Measurements from ENCODE around the gene SPRR4.

Gene SPRR4

GRCh38 chr1:152969036-152969435 lies 1.4 kb upstream of the SPRR4 start:
- H3K79me2 ChIP-seq (ENCODE audit: control insufficient read depth, insufficient read depth, low read length): no peaks in the 10 kb centered on the region
- H3K56ac ChIP-seq (ENCODE audit: low read length): no peak overlapping the region
- H2BK5ac ChIP-seq (ENCODE audit: low read length): no peak overlapping the region
- no CpG with 5 or more reads among the region's 2 CpGs for WGBS (ENCODE audit: extremely low coverage, insufficient coverage, low lambda C conversion rate)
- H3K23ac ChIP-seq (ENCODE audit: low read length): no peak overlapping the region
- DNase-seq: no peak
- no peak overlapping the region for H4K8ac ChIP-seq (ENCODE audit: low read depth, low read length)
- H2BK15ac ChIP-seq (replicated peaks; ENCODE audit: low read depth): no peak overlapping the region
- H3K4me1 ChIP-seq (ENCODE audit: control insufficient read depth, low read depth, low read length): no peaks in the 10 kb centered on the region
- no peaks in the 10 kb centered on the region for H3K79me1 ChIP-seq (ENCODE audit: low read length)
- H2AK5ac ChIP-seq (ENCODE audit: low read length): no peak overlapping the region
- no peak overlapping the region for H3K27ac ChIP-seq (ENCODE audit: low read depth, low read length)
- no peak overlapping the region for H3K9ac ChIP-seq (ENCODE audit: low read length)
- no peak overlapping the region for H4K5ac ChIP-seq (ENCODE audit: low read length)
- H3K4me2 ChIP-seq (ENCODE audit: low read length): no peak overlapping the region
- H3K4ac ChIP-seq (ENCODE audit: low read depth, low read length): no peak overlapping the region
- H3K27me3 ChIP-seq (ENCODE audit: insufficient read depth, low read length, poor library complexity): no peaks in the 10 kb centered on the region
- no peak overlapping the region for H3K4me3 ChIP-seq (ENCODE audit: low read length)
- H3K36me3 ChIP-seq (ENCODE audit: control insufficient read depth, insufficient read depth, low read length): no peaks in the 10 kb centered on the region
- H2BK120ac ChIP-seq (ENCODE audit: low read depth, low read length): no peak overlapping the region
- no peak overlapping the region for H3K18ac ChIP-seq (ENCODE audit: low read length)

GRCh38 chr1:152972196-152972886 lies 1.9 kb downstream of the SPRR4 start:
- Histone ChIP-seq H3K36me3 (ENCODE audit: control insufficient read depth, insufficient read depth, low read length) (no peaks in the 10 kb centered on the region), H3K9ac (ENCODE audit: low read length) (no peak overlapping the region), H3K18ac (ENCODE audit: low read length) (no peak overlapping the region), H2BK5ac (ENCODE audit: low read length) (no peak overlapping the region), H4K5ac (ENCODE audit: low read length) (no peak overlapping the region), H2BK120ac (ENCODE audit: low read depth, low read length) (no peak overlapping the region), H3K79me1 (ENCODE audit: low read length) (no peaks in the 10 kb centered on the region), H3K27me3 (ENCODE audit: insufficient read depth, low read length, poor library complexity) (no peaks in the 10 kb centered on the region), H3K4me2 (ENCODE audit: low read length) (no peak overlapping the region), H3K27ac (ENCODE audit: low read depth, low read length) (no peak overlapping the region), H3K23ac (ENCODE audit: low read length) (no peak overlapping the region), H3K56ac (ENCODE audit: low read length) (no peak overlapping the region), H4K8ac (ENCODE audit: low read depth, low read length) (no peak overlapping the region), H3K4me1 (ENCODE audit: control insufficient read depth, low read depth, low read length) (no peaks in the 10 kb centered on the region), H3K79me2 (ENCODE audit: control insufficient read depth, insufficient read depth, low read length) (no peaks in the 10 kb centered on the region), H3K4ac (ENCODE audit: low read depth, low read length) (no peak overlapping the region), H3K4me3 (ENCODE audit: low read length) (no peak overlapping the region), H2BK15ac (replicated peaks; ENCODE audit: low read depth) (no peak overlapping the region), H2AK5ac (ENCODE audit: low read length) (no peak overlapping the region)
- no CpG with 5 or more reads among the region's 4 CpGs for WGBS (ENCODE audit: extremely low coverage, insufficient coverage, low lambda C conversion rate)
- DNase-seq: no peak

- no peaks in the 10 kb centered on the region for H3K79me1 ChIP-seq (ENCODE audit: low read length)
These were observed 6.2 kb downstream of the SPRR4 start for GRCh38 chr1:152976688-152977087.

GRCh38 chr1:152977614-152978013 lies 7.2 kb downstream of the SPRR4 start:
- no peak overlapping the region for H3K56ac ChIP-seq (ENCODE audit: low read length)
- no peaks in the 10 kb centered on the region for H3K27me3 ChIP-seq (ENCODE audit: insufficient read depth, low read length, poor library complexity)
- no peak overlapping the region for H4K5ac ChIP-seq (ENCODE audit: low read length)
- no peak overlapping the region for H3K9ac ChIP-seq (ENCODE audit: low read length)
- H3K36me3 ChIP-seq (ENCODE audit: control insufficient read depth, insufficient read depth, low read length): no peaks in the 10 kb centered on the region
- no peak overlapping the region for H3K4me2 ChIP-seq (ENCODE audit: low read length)
- no peak overlapping the region for H4K8ac ChIP-seq (ENCODE audit: low read depth, low read length)
- H2BK5ac ChIP-seq (ENCODE audit: low read length): no peak overlapping the region
- H2BK15ac ChIP-seq (replicated peaks; ENCODE audit: low read depth): no peak overlapping the region
- no peak for DNase-seq
- H3K79me2 ChIP-seq (ENCODE audit: control insufficient read depth, insufficient read depth, low read length): no peaks in the 10 kb centered on the region
- H2BK120ac ChIP-seq (ENCODE audit: low read depth, low read length): no peak overlapping the region
- no peaks in the 10 kb centered on the region for H3K79me1 ChIP-seq (ENCODE audit: low read length)
- no peak overlapping the region for H2AK5ac ChIP-seq (ENCODE audit: low read length)
- H3K23ac ChIP-seq (ENCODE audit: low read length): no peak overlapping the region
- H3K4me3 ChIP-seq (ENCODE audit: low read length): no peak overlapping the region
- H3K4ac ChIP-seq (ENCODE audit: low read depth, low read length): no peak overlapping the region
- no peak overlapping the region for H3K27ac ChIP-seq (ENCODE audit: low read depth, low read length)
- no peaks in the 10 kb centered on the region for H3K4me1 ChIP-seq (ENCODE audit: control insufficient read depth, low read depth, low read length)
- no peak overlapping the region for H3K18ac ChIP-seq (ENCODE audit: low read length)

More at GRCh38 chr1:152976688-152977087, 6.2 kb downstream of the SPRR4 start:
- Histone ChIP-seq H4K8ac (ENCODE audit: low read depth, low read length) (no peak overlapping the region), H3K4ac (ENCODE audit: low read depth, low read length) (no peak overlapping the region), H3K27me3 (ENCODE audit: insufficient read depth, low read length, poor library complexity) (no peaks in the 10 kb centered on the region), H3K27ac (ENCODE audit: low read depth, low read length) (no peak overlapping the region), H3K4me3 (ENCODE audit: low read length) (no peak overlapping the region), H2BK15ac (replicated peaks; ENCODE audit: low read depth) (no peak overlapping the region), H4K5ac (ENCODE audit: low read length) (no peak overlapping the region), H3K36me3 (ENCODE audit: control insufficient read depth, insufficient read depth, low read length) (no peaks in the 10 kb centered on the region), H3K4me1 (ENCODE audit: control insufficient read depth, low read depth, low read length) (no peaks in the 10 kb centered on the region), H3K79me2 (ENCODE audit: control insufficient read depth, insufficient read depth, low read length) (no peaks in the 10 kb centered on the region), H3K18ac (ENCODE audit: low read length) (no peak overlapping the region), H3K9ac (ENCODE audit: low read length) (no peak overlapping the region), H2AK5ac (ENCODE audit: low read length) (no peak overlapping the region), H3K4me2 (ENCODE audit: low read length) (no peak overlapping the region), H3K56ac (ENCODE audit: low read length) (no peak overlapping the region), H2BK120ac (ENCODE audit: low read depth, low read length) (no peak overlapping the region), H3K23ac (ENCODE audit: low read length) (no peak overlapping the region), H2BK5ac (ENCODE audit: low read length) (no peak overlapping the region)
- WGBS (ENCODE audit: extremely low coverage, insufficient coverage, low lambda C conversion rate): no CpG with 5 or more reads among the region's 1 CpG
- no peak for DNase-seq

- no peak for DNase-seq
- WGBS (ENCODE audit: extremely low coverage, insufficient coverage, low lambda C conversion rate): no CpG with 5 or more reads among the region's 1 CpG
These were observed 10.2 kb downstream of the SPRR4 start for GRCh38 chr1:152980676-152981075.

More at GRCh38 chr1:152980676-152981075, 10.2 kb downstream of the SPRR4 start:
- Histone ChIP-seq H2BK5ac (ENCODE audit: low read length) (no peak overlapping the region), H3K18ac (ENCODE audit: low read length) (no peak overlapping the region), H3K36me3 (ENCODE audit: control insufficient read depth, insufficient read depth, low read length) (no peaks in the 10 kb centered on the region), H3K9ac (ENCODE audit: low read length) (no peak overlapping the region), H3K23ac (ENCODE audit: low read length) (no peak overlapping the region), H4K8ac (ENCODE audit: low read depth, low read length) (no peak overlapping the region), H3K27me3 (ENCODE audit: insufficient read depth, low read length, poor library complexity) (no peaks in the 10 kb centered on the region), H3K4me3 (ENCODE audit: low read length) (no peak overlapping the region), H4K5ac (ENCODE audit: low read length) (no peak overlapping the region), H3K4ac (ENCODE audit: low read depth, low read length) (no peak overlapping the region), H2AK5ac (ENCODE audit: low read length) (no peak overlapping the region), H2BK15ac (replicated peaks; ENCODE audit: low read depth) (no peak overlapping the region), H3K79me1 (ENCODE audit: low read length) (no peaks in the 10 kb centered on the region), H3K4me2 (ENCODE audit: low read length) (no peak overlapping the region), H3K79me2 (ENCODE audit: control insufficient read depth, insufficient read depth, low read length) (no peaks in the 10 kb centered on the region), H3K56ac (ENCODE audit: low read length) (no peak overlapping the region), H3K27ac (ENCODE audit: low read depth, low read length) (no peak overlapping the region), H2BK120ac (ENCODE audit: low read depth, low read length) (no peak overlapping the region), H3K4me1 (ENCODE audit: control insufficient read depth, low read depth, low read length) (no peaks in the 10 kb centered on the region)

Data from mesendoderm (in vitro differentiated cells).